ENCODE data around the gene TGM5.

GRCh38 chr15:43276563-43277200 lies 10.0 kb upstream of the TGM5 start:
- TF ChIP-seq, protein P1, sequence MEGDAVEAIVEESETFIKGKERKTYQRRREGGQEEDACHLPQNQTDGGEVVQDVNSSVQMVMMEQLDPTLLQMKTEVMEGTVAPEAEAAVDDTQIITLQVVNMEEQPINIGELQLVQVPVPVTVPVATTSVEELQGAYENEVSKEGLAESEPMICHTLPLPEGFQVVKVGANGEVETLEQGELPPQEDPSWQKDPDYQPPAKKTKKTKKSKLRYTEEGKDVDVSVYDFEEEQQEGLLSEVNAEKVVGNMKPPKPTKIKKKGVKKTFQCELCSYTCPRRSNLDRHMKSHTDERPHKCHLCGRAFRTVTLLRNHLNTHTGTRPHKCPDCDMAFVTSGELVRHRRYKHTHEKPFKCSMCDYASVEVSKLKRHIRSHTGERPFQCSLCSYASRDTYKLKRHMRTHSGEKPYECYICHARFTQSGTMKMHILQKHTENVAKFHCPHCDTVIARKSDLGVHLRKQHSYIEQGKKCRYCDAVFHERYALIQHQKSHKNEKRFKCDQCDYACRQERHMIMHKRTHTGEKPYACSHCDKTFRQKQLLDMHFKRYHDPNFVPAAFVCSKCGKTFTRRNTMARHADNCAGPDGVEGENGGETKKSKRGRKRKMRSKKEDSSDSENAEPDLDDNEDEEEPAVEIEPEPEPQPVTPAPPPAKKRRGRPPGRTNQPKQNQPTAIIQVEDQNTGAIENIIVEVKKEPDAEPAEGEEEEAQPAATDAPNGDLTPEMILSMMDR (IDR thresholded peaks at IDR 0.05), result no peak
- TF ChIP-seq JUN (CRISPR knock-in tag; IDR thresholded peaks at IDR 0.05) (no peak), ETV6 (CRISPR knock-in tag; IDR thresholded peaks at IDR 0.05) (no peak), FOXK1 (CRISPR knock-in tag; IDR thresholded peaks at IDR 0.05) (no peak), USF1 (CRISPR knock-in tag; IDR thresholded peaks at IDR 0.05) (no peak), ZNF263 (CRISPR knock-in tag; IDR thresholded peaks at IDR 0.05; ENCODE audit: low read depth) (no peak), ZNF512 (CRISPR knock-in tag; IDR thresholded peaks at IDR 0.05; ENCODE audit: borderline replicate concordance) (no peak), ZNF396 (CRISPR knock-in tag; IDR thresholded peaks at IDR 0.05; ENCODE audit: borderline replicate concordance) (no peak), ZBTB43 (CRISPR knock-in tag; IDR thresholded peaks at IDR 0.05) (no peak)

All from WTC11 (cell line).